ENCODE results near the gene DVL3. TPM values are rescaled to one million over a fixed set of nuclear protein-coding genes. Genes with fewer than 3 reads are reported as not detected.

The DVL3 gene
- polyA plus RNA-seq, 1 experiment, result 33.9 TPM

DNA sequence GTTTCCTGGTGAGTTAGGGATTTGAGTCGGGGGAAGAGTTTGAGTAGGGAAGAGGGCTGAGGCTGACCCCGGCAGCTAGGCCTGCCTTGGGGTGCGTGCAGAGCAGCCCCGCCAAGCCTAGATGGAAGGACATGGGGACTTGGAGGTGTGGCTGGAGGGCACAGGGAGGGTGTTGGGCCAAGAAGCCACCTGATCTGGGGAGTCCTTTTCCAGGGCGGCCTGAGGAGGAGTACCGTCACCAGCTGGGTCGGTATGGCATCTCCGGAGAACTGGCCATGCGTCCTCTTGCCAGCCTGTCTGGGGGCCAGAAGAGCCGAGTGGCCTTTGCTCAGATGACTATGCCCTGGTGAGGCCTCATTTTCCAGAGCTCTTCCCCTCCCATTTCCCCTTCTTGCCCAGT, 37.7 kb downstream of the DVL3 start:
- no peak for TF ChIP-seq CTCF (IDR thresholded peaks at IDR 0.05; ENCODE audit: insufficient read depth, low read depth, low read length)
- Histone ChIP-seq H3K36me3 (ENCODE audit: control insufficient read depth, insufficient read depth, low read length) (peaks cover 48% of the 10 kb centered on the region), H3K4me3 (ENCODE audit: low read depth, low read length) (no peak overlapping the region), H3K27me3 (ENCODE audit: control insufficient read depth, insufficient read depth, low read length) (no peaks in the 10 kb centered on the region)
- CTCF ChIA-PET, result interaction anchor here (0.9 kb wide), 2 partner anchors 34 to 58 kb away, joined by 3 read pairs; partner anchors contain the start of gene EIF2B5
- DNase-seq (ENCODE audit: low read depth), result no peak
- POLR2A ChIA-PET, result no interaction called here

GRCh38 chr3:184193991-184194539, 38.9 kb downstream of the DVL3 start:
- ChIA-PET POLR2A (interaction anchor here (0.5 kb wide), 1 partner anchor 18 kb away, joined by 15 read pairs; no protein-coding TSS in a partner anchor), CTCF (interaction anchor here (0.9 kb wide), 1 partner anchor 33 kb away, joined by 3 read pairs; no protein-coding TSS in a partner anchor)
- Histone ChIP-seq H3K4me3 (ENCODE audit: low read depth, low read length) (no peak overlapping the region), H3K27me3 (ENCODE audit: control insufficient read depth, insufficient read depth, low read length) (no peaks in the 10 kb centered on the region), H3K36me3 (ENCODE audit: control insufficient read depth, insufficient read depth, low read length) (peaks cover 38% of the 10 kb centered on the region)
- TF ChIP-seq CTCF (IDR thresholded peaks at IDR 0.05; ENCODE audit: insufficient read depth, low read depth, low read length), result no peak
- no peak for DNase-seq (ENCODE audit: low read depth)

GRCh38 chr3:184196536-184196935, 41.4 kb downstream of the DVL3 start:
- CTCF ChIA-PET, result interaction anchor here (0.8 to 1.8 kb wide), 3 partner anchors 9 to 31 kb away, joined by 3 to 7 read pairs (median 3); no protein-coding TSS in a partner anchor

DNA sequence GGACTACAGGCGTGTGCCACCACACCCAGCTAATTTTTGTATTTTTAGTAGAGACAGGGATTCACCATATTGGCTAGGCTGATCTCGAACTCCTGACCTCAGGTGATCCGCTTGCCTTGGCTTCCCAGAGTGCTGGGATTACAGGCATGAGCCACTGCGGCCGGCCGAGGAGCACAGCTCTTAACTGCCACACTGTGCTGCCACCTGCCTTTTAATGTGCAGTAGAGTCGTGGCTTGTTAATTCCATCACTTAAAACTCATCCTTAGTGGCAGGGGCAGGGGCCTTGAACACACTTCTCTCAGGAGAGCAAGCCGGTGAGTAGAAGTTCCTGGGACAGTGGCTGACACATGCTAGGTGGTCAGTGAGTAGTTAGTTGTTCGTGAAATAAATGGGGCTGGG, 43.3 kb downstream of the DVL3 start:
- POLR2A ChIA-PET, result interaction anchor here (1.0 kb wide), 1 partner anchor 13 kb away, joined by 9 read pairs; the partner anchor contains the start of gene ABCF3

More at GRCh38 chr3:184196536-184196935, 41.4 kb downstream of the DVL3 start:
- peaks cover 24% of the 10 kb centered on the region for H3K36me3 ChIP-seq (ENCODE audit: control insufficient read depth, insufficient read depth, low read length)
- H3K4me3 ChIP-seq (ENCODE audit: low read depth, low read length), result no peak overlapping the region
- H3K27me3 ChIP-seq (ENCODE audit: control insufficient read depth, insufficient read depth, low read length), result no peaks in the 10 kb centered on the region
- TF ChIP-seq CTCF (IDR thresholded peaks at IDR 0.05; ENCODE audit: insufficient read depth, low read depth, low read length), result no peak
- POLR2A ChIA-PET, result no interaction called here
- no peak for DNase-seq (ENCODE audit: low read depth)

More for the DNA sequence above, 43.3 kb downstream of the DVL3 start:
- no peak for TF ChIP-seq CTCF (IDR thresholded peaks at IDR 0.05; ENCODE audit: insufficient read depth, low read depth, low read length)
- CTCF ChIA-PET, result interaction anchor here (0.7 to 1.2 kb wide), 3 partner anchors 49 to 290 kb away, joined by 3 to 4 read pairs (median 3); no protein-coding TSS in a partner anchor
- Histone ChIP-seq H3K36me3 (ENCODE audit: control insufficient read depth, insufficient read depth, low read length) (peaks cover 11% of the 10 kb centered on the region), H3K27me3 (ENCODE audit: control insufficient read depth, insufficient read depth, low read length) (peaks cover 2% of the 10 kb centered on the region; the same call in 1 of the 2 replicates), H3K4me3 (ENCODE audit: low read depth, low read length) (no peak overlapping the region)
- DNase-seq (ENCODE audit: low read depth), result no peak

Data from BJ (cell line).